ENCODE data around the gene MTHFD2.

Gene MTHFD2

DNA sequence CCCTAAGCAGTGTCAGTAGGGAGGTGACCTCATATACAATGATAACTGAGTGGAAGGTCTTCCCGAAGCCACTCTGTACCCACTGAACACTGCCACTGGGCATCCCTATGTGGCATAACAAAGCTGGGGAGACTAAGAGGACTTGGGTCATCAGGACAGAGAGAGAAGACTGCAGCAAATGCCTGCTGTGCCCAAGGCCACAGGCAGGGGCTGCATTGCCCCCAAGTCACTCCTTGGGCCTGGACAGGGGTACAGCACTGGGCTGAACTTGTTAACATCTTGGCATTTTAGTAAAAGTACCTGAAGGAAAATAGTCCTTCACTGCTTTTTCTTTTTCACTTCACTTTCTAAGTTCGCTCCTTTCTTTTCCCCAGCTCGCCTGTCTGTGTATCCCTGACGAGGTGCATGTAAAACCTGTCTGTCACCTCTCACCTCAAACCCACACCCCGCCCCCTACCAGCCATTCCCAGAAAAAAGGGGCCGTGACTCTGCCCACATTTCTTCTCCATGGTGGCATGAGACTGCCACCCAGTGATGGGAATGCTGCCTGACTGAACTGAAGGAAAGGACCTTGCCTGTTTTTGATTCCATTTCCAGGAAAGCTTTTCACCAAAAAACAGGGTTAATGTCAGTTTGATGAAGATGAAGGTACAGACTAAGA, 62.9 kb downstream of the MTHFD2 start:
- Mint-ChIP-seq H3K4me1 (no peaks in the 10 kb centered on the region), H3K27ac (ENCODE audit: low read depth) (no peak overlapping the region), H3K4me3 (no peak overlapping the region), H3K27me3 (no peaks in the 10 kb centered on the region), H3K36me3 (ENCODE audit: insufficient read depth) (peaks cover 8% of the 10 kb centered on the region), H3K9me3 (no peaks in the 10 kb centered on the region)
- ATAC-seq (replicated peaks; ENCODE audit: extremely low read depth, poor library complexity, severe bottlenecking): no peak
- no peak for DNase-seq (ENCODE audit: low spot score in 2 of 2)

GRCh38 chr2:74262681-74263080, 64.3 kb downstream of the MTHFD2 start:
- ATAC-seq (replicated peaks; ENCODE audit: extremely low read depth, poor library complexity, severe bottlenecking) (no peak), DNase-seq (ENCODE audit: low spot score in 2 of 2) (no peak)
- no peak overlapping the region for H3K4me3 Mint-ChIP-seq
- H3K36me3 Mint-ChIP-seq (ENCODE audit: insufficient read depth): peaks cover 8% of the 10 kb centered on the region
- no peaks in the 10 kb centered on the region for H3K9me3 Mint-ChIP-seq
- peaks cover 8% of the 10 kb centered on the region for H3K4me1 Mint-ChIP-seq
- no peak overlapping the region for H3K27ac Mint-ChIP-seq (ENCODE audit: low read depth)
- no peaks in the 10 kb centered on the region for H3K27me3 Mint-ChIP-seq

DNA sequence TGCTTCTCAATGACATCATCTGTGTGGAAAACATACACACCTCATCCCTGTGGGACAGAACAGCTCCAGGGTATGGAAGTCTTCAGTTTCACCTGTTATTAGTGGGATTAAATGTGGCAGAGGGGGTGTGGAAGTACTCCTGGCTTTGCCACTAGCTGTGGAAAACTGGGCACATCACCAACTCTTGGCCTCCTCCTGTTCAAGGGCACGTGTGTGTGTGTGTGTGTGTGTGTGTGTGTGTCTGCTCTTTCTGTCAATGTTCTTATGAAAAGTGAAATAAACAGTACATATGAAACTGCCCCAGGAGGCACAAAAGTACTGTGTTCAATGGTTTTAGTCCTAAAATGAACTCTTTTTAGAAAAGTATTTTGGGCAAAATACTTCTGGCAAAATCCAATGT, 65.9 kb downstream of the MTHFD2 start:
- DNase-seq (ENCODE audit: low spot score in 2 of 2): no peak
- no peak overlapping the region for H3K27ac Mint-ChIP-seq (ENCODE audit: low read depth)
- no peaks in the 10 kb centered on the region for H3K27me3 Mint-ChIP-seq
- H3K4me1 Mint-ChIP-seq: peaks cover 8% of the 10 kb centered on the region
- no peak overlapping the region for H3K4me3 Mint-ChIP-seq
- no peaks in the 10 kb centered on the region for H3K9me3 Mint-ChIP-seq
- no peak for ATAC-seq (replicated peaks; ENCODE audit: extremely low read depth, poor library complexity, severe bottlenecking)
- H3K36me3 Mint-ChIP-seq (ENCODE audit: insufficient read depth): peaks cover 9% of the 10 kb centered on the region

GRCh38 chr2:74267068-74267467, 68.7 kb downstream of the MTHFD2 start:
- peak in 1 of 2 donors; percentile 38 for DNase-seq (ENCODE audit: low spot score in 2 of 2)
- Mint-ChIP-seq H3K27ac (ENCODE audit: low read depth) (no peak overlapping the region), H3K4me3 (peak overlapping the region; percentile 18), H3K4me1 (peaks cover 8% of the 10 kb centered on the region), H3K9me3 (no peaks in the 10 kb centered on the region), H3K36me3 (ENCODE audit: insufficient read depth) (peaks cover 7% of the 10 kb centered on the region), H3K27me3 (no peaks in the 10 kb centered on the region)
- peak; percentile 93 for ATAC-seq (replicated peaks; ENCODE audit: extremely low read depth, poor library complexity, severe bottlenecking)
